Raji (cell line): ENCODE results near the gene SOX9.

Source experiments
- POLR2A ChIP-seq: IDR thresholded peaks from 2 replicates; pipeline ENCODE4 v1.6.1; 2011; ENCODE audit warnings: low read depth, low read length, control low read depth; ENCODE audit not compliant: insufficient read depth

SOX9 gene

DNA sequence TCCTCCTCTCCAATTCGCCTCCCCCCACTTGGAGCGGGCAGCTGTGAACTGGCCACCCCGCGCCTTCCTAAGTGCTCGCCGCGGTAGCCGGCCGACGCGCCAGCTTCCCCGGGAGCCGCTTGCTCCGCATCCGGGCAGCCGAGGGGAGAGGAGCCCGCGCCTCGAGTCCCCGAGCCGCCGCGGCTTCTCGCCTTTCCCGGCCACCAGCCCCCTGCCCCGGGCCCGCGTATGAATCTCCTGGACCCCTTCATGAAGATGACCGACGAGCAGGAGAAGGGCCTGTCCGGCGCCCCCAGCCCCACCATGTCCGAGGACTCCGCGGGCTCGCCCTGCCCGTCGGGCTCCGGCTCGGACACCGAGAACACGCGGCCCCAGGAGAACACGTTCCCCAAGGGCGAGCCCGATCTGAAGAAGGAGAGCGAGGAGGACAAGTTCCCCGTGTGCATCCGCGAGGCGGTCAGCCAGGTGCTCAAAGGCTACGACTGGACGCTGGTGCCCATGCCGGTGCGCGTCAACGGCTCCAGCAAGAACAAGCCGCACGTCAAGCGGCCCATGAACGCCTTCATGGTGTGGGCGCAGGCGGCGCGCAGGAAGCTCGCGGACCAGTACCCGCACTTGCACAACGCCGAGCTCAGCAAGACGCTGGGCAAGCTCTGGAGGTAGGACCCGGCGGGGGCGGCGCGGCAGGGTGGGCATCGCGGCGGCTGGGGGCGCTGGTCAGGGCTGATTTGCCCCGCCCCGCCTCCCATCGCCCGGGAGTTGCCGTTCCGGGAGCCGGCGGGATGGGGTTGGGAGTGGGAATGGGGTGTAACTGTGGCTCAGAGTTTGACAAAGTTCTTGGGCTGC, 567 bp downstream of the SOX9 start:
- TF ChIP-seq POLR2A, result no peak

- TF ChIP-seq POLR2A, result no peak
These were observed 1.4 kb downstream of the SOX9 start for GRCh38 chr17:72122010-72122764.

- no peak for TF ChIP-seq POLR2A
These were observed 2.1 kb downstream of the SOX9 start for GRCh38 chr17:72122765-72123529.

DNA sequence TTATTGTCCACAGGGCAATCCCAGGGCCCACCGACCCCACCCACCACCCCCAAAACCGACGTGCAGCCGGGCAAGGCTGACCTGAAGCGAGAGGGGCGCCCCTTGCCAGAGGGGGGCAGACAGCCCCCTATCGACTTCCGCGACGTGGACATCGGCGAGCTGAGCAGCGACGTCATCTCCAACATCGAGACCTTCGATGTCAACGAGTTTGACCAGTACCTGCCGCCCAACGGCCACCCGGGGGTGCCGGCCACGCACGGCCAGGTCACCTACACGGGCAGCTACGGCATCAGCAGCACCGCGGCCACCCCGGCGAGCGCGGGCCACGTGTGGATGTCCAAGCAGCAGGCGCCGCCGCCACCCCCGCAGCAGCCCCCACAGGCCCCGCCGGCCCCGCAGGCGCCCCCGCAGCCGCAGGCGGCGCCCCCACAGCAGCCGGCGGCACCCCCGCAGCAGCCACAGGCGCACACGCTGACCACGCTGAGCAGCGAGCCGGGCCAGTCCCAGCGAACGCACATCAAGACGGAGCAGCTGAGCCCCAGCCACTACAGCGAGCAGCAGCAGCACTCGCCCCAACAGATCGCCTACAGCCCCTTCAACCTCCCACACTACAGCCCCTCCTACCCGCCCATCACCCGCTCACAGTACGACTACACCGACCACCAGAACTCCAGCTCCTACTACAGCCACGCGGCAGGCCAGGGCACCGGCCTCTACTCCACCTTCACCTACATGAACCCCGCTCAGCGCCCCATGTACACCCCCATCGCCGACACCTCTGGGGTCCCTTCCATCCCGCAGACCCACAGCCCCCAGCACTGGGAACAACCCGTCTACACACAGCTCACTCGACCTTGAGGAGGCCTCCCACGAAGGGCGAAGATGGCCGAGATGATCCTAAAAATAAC, 3.0 kb downstream of the SOX9 start:
- TF ChIP-seq POLR2A, result no peak

DNA sequence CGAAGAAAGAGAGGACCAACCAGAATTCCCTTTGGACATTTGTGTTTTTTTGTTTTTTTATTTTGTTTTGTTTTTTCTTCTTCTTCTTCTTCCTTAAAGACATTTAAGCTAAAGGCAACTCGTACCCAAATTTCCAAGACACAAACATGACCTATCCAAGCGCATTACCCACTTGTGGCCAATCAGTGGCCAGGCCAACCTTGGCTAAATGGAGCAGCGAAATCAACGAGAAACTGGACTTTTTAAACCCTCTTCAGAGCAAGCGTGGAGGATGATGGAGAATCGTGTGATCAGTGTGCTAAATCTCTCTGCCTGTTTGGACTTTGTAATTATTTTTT, 3.6 kb downstream of the SOX9 start:
- no peak for TF ChIP-seq POLR2A

GRCh38 chr17:72125226-72125651, 4.4 kb downstream of the SOX9 start:
- TF ChIP-seq POLR2A, result no peak

GRCh38 chr17:72125742-72126141, 4.9 kb downstream of the SOX9 start:
- TF ChIP-seq POLR2A, result no peak

DNA sequence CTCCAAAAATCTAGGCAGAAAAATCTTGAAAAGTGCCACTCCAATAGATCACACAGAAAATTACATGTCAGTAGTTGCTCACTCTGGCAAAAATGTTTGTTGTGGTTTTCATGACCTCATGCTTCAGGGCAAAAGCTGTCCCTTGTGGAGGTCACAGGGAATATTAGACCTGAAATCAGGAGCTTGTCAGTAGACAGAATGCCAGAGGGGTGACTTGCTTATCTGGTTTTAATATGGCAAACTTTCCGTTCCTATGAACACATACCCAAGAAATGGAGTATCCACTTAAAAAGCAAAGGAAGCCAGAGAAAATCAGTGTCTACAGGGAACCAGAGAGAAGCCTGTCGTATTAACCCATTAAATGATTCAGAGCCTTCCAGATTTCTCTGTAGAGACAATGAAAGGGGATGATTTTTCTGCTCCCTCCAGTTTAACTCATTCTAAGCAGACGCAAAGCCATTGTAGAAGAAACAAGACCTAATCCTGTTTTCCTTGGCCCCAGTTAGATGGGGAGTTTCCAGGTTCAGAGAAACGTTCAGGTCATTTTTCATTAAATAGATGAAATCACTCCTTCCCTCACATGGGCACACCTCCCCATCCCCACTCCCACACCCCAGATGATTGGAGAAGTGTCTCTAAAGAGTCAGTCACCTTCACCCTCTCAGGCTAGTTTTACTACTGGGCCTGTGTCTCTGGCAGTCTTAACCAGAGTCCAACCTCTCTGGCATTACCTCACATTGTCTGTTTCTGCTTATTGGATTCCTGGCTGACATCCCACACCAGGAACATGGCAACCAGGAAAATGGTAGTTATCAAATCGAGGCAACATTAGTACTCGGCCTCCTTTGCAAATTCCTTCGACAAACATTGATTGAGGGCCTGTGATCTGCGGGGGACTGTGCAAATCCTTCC, 6.0 kb downstream of the SOX9 start:
- TF ChIP-seq POLR2A, result no peak

GRCh38 chr17:72128039-72128438, 7.2 kb downstream of the SOX9 start:
- TF ChIP-seq POLR2A, result no peak

DNA sequence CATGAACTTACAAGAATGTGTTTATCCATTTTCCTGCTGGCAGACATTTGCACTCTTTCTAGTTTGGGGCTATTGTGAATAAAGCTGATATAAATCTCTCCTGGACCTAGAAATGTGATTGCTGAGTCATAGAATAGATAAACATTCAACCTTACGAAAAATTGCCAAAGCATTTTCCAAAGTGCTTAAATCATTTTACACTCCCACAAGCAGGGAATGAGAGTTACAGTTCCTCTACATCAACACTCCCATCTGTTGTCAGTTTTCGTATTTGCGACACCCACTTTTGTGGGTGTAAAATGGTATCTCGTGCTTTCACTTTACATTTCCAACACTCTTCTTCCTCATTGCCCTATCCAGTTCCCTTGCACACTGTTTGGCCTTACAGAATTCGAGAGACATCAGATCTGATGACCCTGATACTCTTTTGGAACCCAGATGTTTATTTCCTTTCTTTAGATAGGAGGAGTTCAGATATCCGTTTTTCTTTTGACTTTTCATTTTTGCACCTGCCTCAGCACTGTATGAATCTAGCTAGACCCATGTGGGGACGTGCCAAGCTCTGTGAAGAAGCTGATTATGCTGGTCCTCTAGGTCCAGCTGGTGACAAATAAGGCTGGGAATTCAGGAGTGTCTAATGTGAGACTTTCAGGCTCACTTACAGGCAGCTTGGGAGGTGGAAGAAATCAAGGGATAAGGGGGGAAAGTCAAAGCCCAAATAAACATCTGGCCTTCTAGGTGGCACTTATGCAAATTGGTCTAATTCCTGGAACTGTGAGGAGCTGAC, 14.0 kb downstream of the SOX9 start:
- no peak for TF ChIP-seq POLR2A

DNA sequence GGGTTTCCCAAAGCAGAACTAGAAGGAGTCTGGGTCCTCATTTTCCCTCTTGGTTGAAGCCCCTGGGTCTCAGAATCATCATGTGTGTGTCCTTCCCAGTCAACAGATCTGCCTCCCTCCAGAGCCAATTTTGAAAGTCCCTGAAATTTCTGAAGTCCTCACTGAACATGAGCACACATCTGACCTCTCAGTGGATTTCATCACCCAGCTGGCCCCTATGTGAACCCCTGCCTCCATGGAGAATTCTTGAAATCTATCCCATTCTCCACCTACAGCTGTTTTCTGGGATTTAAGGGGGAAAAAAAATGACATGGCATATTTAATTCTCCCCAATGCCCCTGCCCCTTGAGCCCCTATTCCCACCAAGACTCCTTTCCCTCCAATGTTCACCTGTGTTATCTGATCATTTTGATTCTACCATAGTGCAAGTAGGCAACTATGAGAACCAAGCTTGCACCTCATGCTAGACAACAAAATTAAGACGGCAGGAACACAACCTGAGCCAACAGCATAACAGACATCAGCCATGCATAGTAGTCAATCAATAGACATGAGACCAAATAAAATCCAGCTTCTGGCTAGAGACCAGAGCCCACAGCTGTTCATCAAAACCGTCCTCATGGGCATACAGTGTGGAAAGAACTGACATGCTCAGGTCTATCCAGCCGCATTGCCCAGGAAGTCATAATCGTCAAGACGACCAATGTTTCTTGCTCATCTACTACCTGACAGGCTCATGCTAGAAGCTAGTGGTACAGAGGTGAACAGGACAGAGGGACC, 14.9 kb downstream of the SOX9 start:
- no peak for TF ChIP-seq POLR2A

GRCh38 chr17:72136692-72137091, 15.9 kb downstream of the SOX9 start:
- TF ChIP-seq POLR2A, result no peak

- no peak for TF ChIP-seq POLR2A
These were observed 16.3 kb downstream of the SOX9 start for GRCh38 chr17:72137161-72137560.

DNA sequence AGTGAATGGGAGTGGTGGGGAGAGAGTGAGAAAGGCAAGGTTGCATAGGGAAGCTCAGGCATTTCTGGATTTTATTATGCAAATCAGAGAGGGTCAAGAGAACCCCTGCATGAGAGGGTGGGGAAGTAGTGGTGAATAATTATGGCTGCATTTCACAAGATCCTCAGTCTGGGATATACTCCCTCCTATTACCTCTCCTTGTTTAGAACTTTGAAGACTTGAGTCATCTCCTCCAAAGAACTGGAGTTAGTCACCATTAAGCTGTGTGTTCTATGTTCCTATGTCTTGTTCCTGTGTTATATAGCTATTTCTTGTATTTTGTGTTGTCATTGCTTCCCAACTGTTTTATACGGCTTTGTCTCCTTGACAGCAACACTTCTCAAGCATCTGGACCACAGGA, 18.4 kb downstream of the SOX9 start:
- TF ChIP-seq POLR2A, result no peak
